ENCODE data around the gene CDH10.

The CDH10 gene

DNA sequence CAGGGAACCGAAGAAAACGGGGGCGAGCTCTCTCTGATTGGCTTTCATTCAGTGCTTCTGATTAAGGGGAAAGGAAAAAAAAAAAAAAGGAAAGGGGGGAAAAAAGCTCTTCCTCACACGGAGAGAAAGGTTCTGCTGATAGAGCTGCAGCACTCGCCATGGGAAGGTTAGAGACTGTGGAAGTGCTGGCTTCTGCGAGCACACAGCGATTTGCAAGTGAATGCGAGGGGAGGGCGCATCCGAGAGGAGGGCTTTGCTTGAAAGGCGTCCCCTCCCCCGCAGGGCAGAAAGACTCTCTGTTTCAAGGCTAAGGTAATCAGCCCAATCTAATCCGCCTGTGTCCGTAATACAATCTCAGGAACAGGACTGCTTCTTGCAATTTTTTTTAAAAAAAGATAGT lies at the start of gene CDH10:
Gene CDH10 (minus strand): TSS at position 218 of the 400 bp plus-strand sequence. CDS start 51,488 bp downstream, outside the sequence.
- FAIRE-seq: no peak

DNA sequence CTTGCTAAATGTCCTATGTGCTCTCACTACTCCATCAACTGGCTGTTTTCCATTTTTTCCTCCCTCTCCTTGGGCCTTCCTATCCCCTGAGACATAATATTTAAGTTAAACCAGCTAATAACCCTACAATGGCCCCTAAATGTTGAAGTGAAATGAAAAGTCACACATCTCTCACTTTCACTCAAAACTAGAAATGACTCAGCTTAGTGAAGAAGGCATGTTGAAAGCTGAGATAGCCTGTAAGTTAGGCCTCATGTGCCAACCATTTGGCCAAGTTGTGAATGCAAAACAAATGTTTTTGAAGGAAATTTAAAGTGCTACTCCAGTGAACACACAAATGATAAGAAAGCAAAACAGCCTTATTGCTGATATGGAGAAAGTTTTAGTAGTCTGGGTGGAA lies 48.8 kb upstream of the CDH10 start:
- FAIRE-seq: no peak

DNA sequence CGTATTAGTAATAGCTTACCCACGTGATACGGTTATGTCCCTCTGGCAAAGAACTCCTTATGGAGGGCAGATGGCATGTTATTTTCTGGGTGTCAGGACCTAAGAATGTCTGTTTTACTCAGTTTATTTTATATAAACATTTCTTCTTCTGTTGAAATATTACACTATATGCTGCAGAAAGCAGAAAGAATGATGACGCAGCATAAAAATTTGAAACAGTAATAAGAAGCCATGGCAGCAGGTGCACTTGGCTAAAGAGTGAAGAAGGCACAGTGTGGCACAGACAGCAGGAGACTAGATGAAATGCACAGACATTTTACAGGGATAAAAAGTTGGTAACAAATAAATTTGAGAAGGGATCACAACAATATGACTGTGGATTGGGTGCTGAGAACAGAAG lies 46.3 kb upstream of the CDH10 start:
- no peak for FAIRE-seq

DNA sequence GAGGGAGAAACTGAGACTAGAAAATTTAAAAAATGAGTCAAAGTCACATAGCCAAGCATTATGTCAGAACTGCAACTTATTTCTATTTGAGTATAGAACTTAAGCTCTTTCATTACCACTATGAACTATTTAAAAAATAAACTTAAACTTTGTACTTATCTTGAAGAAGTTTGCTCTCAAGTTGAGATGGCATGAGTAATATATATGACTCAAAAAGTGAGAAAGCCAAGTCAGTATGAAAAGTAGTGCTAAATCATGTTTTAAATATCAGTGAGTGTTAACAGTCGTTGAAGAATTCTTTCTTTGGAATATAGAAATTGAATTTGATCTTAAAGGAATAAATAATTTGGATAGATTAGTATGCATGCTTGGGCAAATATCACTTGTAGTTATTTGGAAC lies 36.3 kb upstream of the CDH10 start:
- FAIRE-seq: no peak

DNA sequence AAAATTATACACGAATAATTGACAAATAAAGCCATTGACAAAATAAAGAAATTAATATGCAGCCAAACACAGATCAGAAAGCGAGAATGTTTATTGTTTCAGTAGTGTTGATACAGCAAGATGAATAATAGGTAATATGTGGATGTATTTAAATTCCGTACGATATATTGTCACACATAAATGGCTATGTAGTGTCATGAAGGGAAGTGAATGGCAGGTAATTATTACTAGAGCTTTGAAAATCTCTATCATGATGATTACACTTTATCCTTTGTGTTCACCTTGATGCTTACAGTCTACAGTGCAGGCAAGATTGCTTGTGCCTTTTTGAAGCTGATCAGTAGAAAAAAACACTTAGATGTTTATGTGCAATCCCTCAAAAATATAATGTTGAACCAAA lies 23.3 kb upstream of the CDH10 start:
- no peak for FAIRE-seq

DNA sequence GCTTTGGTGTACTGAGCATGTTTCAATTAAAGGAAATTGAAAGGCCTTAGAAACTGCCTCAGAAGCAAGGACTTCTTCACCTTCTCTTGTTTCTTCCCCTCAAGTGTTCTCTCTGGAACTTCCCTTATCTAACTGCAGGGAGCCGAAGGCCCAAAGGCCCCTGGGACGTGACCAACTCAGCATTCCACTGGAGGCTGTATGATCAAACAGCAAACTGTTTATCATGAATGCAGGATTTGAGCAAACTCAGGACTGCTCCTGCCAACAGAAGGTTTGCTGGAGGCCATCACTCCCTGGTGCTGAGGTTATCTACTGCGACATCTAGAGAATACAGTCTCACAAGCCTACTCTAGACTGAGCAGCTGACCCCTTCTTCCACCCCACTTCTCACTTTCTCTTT lies 4.8 kb upstream of the CDH10 start:
- FAIRE-seq: no peak

DNA sequence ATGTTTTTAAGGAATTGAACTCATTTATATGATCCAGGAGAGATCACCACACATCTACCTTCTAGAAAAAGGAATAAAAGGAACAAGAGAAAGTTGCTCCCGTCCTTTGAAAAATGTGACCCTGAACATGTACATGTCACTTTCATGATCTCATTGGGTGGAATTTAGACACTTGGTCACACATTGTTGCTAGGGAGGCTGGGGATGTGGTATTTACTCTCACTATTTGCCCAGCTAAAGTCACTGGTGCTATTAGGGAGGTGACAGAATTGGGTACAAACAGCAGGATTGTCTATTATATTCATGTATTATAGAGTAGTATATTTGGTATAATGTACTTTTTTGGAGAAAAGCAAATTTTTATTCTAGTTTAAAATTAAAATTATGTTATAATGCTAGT lies 2.1 kb upstream of the CDH10 start:
- peak; percentile 94 for FAIRE-seq

DNA sequence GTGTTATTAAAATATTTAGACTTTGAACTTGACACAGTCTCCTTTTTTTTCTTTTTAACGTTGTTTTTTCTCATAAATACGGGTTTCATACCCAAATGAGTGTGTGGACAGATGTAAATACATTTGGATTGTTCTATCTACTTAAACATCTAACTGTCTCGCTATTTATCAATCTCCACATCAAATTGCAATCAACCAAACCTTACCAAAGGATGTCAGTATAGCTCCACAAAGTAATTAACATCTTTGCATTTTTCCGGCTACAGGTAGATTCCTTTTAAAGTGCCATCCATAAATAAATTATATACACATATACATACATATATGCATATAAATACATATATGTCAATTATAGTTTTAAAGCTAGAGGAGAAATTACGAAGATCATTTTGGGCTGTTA lies 705 bp upstream of the CDH10 start:
- peak; percentile 51 for FAIRE-seq

DNA sequence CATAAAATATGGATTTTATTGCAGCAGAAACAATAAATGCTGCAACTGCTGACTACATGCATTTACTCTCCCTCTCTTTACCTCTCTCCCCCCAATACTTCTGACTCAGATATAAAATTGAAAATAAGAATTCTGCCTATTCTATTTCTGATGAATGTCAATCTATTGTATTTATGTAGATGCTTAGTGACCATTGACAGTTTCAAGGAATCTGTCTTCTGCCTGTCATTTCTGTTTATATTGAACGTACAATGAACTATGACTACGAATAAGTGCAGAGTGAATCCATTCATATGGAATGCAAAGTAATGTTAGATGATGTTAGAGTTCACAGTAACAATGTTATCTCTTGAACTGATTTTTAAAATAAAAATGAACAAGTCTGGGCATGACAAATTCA lies 898 bp downstream of the CDH10 start:
- FAIRE-seq: no peak

DNA sequence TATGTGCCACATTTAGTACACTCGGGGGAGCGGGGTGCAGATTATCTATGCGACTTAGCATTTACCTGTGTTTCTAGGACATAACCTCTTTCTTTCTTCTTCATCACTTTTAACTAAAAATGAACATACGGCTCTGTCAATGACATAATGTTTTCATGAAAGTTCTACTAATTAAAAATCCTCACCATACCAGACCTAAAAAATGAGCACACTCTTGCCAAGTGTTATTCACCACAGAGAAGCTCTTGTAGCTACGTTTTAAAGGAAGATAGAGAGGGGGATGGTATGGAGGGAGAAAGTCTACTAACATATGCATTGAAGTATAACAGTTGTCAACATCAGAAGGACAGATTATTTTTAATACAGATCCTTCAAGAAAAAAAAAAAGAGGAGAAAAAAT lies 1.6 kb downstream of the CDH10 start:
- no peak for FAIRE-seq

DNA sequence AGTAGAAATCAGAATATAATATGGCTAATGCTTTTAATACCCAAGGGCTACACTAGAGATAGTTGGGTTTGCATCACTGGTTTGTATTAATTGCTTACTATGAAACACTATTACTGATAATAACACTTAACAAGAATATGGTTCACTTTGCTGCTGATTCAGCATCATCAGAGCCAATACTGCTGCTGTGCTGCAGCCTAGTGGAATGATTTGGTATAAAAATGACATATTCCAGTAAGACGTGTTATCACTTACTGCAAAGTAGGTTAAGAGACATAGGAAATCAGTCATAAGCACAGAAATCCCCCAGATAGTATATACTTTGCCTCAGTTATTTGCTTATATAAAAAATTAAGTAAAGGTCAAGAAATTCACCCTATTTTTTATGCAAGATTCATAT lies 2.8 kb downstream of the CDH10 start:
- peak; percentile 100 for FAIRE-seq

DNA sequence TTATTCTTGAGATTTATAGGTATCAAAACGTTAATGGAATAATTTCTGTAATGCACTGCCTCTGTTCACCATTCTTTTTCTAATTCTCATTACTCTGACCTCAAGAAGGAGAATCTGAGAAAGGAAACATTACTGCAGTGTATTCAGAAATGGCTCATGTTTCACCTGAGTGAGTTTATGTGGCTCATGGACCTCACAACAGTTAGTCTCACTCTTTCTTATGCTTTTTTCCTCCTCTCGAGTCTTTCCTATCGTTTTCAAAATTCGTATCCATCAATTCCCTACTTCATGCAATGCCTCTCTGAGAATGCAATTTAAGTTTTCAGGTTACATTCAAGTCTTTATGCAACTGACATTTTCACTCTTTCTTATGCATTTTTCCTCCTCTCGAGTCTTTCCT lies 9.6 kb downstream of the CDH10 start:
- no peak for FAIRE-seq

DNA sequence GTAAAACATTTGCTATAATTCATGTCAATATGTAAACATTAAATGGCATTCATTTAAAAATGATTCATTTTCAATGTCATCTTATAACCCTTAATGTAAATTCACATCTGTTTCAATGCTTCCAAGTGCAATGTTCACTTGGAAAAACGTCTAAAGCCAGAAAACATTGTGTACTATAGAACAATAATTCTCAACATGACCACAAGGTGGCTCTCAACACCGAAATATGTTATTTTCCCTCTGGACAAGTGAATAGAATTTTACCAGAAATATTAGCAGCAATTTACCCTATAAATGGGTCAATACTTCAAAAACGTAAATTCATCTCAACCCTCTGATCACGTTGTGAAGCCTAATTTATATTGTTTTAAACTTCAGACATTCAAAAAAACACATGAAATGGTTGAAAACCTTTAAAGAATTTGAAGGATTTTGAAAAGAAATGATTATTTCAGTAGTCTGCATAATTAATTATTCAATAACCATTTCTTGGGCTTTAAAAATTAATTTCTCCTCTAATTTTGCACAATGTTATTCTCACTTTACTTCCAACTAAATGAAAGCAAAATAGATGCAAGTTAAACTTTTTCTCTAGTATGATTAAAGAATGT lies 11.0 kb downstream of the CDH10 start:
- FAIRE-seq: peak; percentile 100

DNA sequence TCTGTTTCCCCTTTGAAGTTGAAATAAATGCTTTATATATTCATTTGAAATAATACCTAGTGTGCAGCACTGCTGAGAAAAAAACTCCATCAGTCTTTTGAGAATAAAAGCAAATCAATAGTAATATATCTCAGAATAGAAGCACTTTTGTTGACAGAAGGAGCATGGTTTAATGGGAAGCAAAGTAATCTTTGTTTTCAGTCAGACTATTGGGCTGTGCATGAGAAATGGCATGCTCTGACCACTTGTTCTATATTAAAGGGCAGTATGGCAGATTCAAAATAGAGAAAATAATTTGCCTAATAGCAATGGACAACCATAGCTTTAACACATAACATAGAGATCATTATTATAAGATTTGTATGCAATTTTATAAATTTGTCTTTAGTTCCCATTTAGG lies 12.4 kb downstream of the CDH10 start:
- peak; percentile 33 for FAIRE-seq

DNA sequence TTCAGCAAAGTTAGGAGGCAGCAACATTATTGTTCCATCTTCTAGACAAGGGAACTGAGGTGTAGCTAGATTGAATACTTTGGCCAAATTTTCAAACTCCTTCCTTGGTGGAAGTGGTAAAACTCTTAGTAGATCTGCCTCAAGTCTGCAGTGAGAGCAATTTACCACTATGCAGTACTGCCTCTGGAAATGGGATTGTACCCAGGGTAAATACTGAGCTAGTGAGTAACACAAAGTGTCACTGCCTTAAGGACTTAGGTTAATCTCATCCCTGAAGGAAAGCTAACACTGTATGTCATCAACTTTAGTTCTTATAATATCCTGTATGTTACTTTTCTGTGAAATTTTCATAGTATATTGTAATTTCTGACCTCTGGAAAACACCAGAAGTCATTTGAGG lies 13.9 kb downstream of the CDH10 start:
- FAIRE-seq: no peak

DNA sequence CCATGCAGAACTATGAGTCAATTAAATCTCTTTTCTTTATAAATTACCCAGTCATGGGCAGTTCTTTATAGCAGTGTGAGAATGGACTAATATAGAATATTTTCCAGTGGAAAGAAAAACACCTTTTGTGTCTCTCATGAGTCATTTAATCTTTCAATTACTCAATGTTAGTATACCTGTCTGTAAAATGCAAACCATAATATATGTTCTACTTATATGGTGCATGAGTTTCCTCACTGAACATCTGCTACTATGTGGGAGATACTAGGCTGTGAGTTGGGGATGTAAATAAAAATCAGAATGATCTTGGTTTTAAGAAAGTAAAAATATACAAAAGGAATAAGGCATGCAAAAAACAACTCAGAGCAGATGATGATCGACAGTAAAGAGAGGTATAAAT lies 15.0 kb downstream of the CDH10 start:
- FAIRE-seq: no peak

DNA sequence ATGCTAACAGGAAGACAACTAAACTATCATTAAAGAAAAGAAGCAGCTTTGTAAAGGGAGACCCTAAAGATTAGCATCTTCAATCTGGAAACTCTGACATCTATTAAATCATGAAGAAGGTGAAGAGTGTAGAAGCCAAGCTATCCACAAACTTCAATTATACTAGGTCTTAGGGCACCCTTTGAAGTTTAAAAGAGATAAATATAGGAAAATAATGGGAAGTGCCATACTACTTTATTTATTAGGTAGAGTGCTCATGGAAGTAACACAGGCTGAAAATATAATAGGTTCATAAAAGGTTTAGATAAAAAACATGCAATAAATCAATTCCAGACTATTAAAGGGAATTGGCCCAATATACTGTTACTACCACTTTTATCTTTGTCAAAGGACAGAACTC lies 19.9 kb downstream of the CDH10 start:
- no peak for FAIRE-seq

DNA sequence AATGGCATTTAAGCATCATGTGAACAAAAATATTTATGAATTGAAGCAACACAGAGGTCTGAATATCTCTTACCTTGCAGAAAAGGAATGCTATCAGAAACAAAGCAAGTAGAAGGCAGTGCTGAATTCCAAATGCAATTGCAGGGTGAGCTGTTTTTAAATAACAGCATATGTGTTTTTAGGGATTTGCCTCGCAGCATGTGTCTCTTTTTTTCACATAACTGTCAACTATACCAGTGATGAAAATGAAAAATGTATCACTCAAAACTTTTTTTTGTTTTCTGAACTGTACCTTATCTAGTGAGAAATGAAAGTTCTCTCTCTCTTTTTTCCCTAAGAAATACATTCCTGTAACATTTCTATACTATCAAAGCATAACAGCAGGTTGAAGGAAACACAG lies 21.2 kb downstream of the CDH10 start:
- FAIRE-seq: no peak

DNA sequence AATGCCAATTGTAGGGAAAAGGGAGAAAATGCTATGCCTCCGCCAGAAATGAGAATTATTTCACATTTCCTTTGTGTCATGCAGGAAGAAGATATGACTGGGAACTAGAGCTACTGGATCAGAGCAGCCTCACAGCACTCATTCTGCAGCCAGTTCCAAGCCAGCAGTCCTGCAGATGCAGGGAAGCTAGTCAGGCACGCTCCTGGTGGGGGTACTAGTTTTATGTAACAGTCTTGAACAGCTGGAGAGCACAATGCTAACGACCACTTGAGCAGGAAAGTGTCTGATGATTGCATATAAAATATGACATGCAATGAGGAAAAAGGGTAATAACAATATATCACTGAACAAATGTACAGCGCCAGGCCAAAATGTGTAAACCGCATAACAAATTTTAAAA lies 21.7 kb downstream of the CDH10 start:
- no peak for FAIRE-seq

DNA sequence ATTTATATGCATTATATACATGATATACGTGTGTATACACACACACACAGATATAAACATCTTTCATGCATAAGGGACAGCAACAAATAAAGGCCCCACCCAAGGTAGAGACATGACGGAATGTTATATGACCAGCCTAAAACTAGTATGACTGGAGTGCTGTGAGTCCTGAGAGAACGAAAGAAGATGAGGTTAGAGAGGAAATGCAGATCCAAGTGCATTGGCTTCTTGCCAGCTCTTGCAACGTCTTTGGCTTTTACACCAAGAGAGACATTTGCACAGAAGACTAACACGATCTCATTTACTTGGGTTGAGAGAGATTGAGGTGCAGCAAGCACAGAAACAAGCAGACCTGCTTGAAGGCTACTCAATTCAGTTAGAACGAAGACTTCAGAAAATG lies 23.0 kb downstream of the CDH10 start:
- FAIRE-seq: no peak

DNA sequence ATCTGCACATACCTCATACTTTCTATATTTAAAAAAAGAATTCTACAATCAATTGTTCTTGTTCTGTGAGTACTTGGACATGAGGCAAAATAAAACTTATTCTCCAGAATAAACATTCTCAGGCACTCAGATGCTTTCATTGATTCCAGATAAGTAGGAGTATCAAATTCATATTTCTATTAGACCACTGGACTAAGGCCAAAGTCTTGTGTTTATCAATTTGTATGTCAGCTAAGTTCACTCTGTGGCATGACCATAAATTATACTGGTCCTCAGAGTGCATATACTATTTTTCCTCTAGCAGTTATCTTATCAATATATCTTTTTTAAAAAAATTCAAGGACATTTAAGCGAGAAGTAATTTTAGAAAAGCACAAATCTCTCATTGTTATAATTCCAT lies 28.2 kb downstream of the CDH10 start:
- no peak for FAIRE-seq

DNA sequence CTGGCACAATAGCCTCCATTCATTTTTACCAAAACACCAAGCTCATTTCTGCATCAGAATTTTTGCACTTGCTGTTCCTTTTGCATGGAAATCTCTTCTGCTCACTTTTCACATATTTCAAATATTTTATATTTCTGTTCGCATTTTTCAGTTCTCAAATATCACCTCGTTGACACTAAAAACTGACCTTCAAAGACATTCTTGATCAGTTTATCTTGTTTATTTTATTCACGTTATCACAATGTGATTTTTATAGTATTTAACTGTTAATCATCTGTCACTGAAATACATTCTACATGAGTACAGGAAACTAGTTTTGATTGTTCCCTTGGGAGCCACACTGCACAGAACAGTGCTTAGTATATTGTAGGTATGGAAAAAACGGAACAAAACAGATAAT lies 29.6 kb downstream of the CDH10 start:
- FAIRE-seq: no peak

DNA sequence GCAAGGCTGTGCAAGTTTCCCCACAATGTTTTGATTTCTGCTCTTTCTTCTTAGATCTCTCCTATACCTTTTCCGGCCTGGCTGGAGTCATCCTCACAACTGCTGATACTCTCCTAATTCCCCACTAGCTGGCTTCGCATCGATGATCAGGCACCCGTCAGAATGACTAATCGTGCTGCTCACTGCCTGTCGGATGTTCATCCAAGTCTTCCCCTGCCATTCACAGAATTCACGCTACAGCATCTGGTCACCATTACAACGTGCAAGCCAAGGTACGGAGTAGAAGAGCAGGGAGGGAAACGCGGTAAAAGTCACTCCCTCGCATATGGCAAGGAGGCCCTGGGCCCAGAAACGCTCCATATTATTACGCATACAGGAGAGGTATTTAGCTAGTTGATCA lies 35.1 kb downstream of the CDH10 start:
- no peak for FAIRE-seq

DNA sequence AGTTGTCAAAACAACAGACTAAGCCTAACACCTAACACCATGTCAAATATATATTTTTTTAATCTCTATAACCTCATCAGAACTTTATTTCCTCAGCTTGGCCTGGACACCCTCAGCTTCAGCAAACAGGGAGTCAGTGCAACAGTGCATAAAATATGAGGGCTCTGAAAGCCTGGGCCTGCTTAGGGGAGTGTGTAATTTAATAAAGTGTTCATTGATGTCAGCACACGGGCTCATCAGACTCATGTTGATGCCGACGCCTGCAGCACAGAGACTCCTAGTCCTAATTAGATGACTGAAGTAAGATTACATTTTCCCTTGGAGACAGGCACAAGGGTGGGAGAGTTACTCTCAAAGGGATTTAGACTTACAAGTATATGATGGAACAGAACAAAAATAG lies 37.8 kb downstream of the CDH10 start:
- peak; percentile 98 for FAIRE-seq

DNA sequence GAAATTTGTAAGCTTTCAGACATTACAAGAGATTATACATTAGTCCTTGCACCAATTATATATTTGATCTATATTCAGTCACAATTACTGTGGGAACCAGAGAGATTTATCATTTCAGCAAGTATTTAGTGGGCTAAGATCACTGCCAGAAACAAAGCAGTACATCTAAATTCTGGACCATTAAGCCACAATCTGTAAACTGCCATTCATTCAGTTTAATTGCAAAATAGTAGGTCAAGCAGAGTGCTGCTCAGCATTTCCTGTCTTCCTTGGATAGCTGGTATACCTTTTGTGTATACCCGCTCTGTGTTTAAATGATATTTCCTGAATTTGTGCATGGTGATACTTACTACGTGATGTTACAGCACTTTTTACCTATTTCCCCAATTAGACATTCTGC lies 42.6 kb downstream of the CDH10 start:
- FAIRE-seq: no peak

DNA sequence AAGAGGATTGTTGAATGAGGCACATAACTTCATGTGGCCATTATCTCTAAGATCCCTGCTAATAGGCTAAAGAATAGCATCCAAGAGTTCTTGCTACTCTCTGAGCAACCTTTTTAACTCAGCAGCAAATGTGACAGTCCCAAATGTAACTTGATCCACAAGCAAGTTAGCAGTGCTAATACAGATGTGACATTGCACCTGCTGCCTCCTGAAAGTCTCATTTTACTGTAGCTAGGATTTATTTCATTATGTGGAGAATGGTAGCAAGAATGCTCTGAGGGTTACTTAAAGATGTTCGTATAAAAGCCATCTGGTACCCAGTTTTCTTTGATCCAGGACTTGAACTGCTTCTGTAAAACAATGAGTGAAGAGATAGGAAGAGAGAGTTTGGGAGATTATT lies 45.8 kb downstream of the CDH10 start:
- FAIRE-seq: no peak
